Right lobe of liver (tissue), 6 donors: Measurements from ENCODE around the gene COPG1. TPM values are rescaled to one million over a fixed set of nuclear protein-coding genes. Genes with fewer than 3 reads are reported as not detected.
A peak's percentile ranks its signal among the peaks of the same experiment; 100 is the strongest.
"Not testable (repeated sequence)": the region's sequence is repeated elsewhere in the genome, so short reads cannot be mapped to it uniquely, and the experiment has no call there.

Experiments
- ATAC-seq, 4 donors: fragments of 200-7000 bp; cut with Tn5 transposase; one replicate each; pipeline ENCODE4 v1.9.1; 2020; ENCODE audit warnings: mild to moderate bottlenecking in 4 of 4, moderate library complexity in 4 of 4
- DNase-seq, 3 donors: peaks; one replicate each; pipeline ENCODE4 v3.0.0-alpha.2; 2020
- H3K27ac ChIP-seq, 3 donors: fragments of 200-600 bp; one replicate each; pipeline ENCODE4 v1.8.0; 2022
- H3K27me3 ChIP-seq, 2 donors: fragments of 200-600 bp; one replicate each; pipeline ENCODE4 v1.8.0; 2022
- H3K36me3 ChIP-seq, 4 donors: fragments of 200-600 bp; sonication (generic) in 1 of 4; one replicate each; pipeline versions ENCODE4 v1.5.1 to v1.8.0; 2017 to 2022; ENCODE audit warnings: control low read depth in 1 of 4
- H3K4me1 ChIP-seq, 4 donors: fragments of 200-600 bp; sonication (generic) in 1 of 4; one replicate each; pipeline versions ENCODE4 v1.5.1 to v1.8.0; 2017 to 2022; ENCODE audit warnings: control low read depth in 1 of 4
- H3K4me3 ChIP-seq, 3 donors: fragments of 200-600 bp; one replicate each; pipeline ENCODE4 v1.8.0; 2022
- H3K9me3 ChIP-seq, 4 donors: fragments of 200-600 bp; sonication (generic) in 1 of 4; one replicate each; pipeline versions ENCODE4 v1.5.1 to v1.8.0; 2017 to 2022; ENCODE audit warnings: control low read depth in 1 of 4
- CTCF ChIP-seq, 4 donors: fragments of 200-600 bp in 3 of 4; fragments of 450-650 bp in 1 of 4; IDR thresholded peaks; one replicate each; pipeline versions ENCODE4 v1.5.1 to v1.8.0; 2016 to 2022; ENCODE audit warnings: antibody characterized with exemption in 4 of 4, mild to moderate bottlenecking in 2 of 4
- POLR2A ChIP-seq: fragments of 450-650 bp; IDR thresholded peaks from one replicate; pipeline ENCODE4 v1.6.1; 2017; ENCODE audit warnings: antibody characterized with exemption, mild to moderate bottlenecking
- WGBS: methylation state at CpG from one replicate; pipeline ENCODE4 v1.1.6; 2018; ENCODE audit warnings: low coverage, low lambda C conversion rate; ENCODE audit not compliant: insufficient coverage; ENCODE audit errors: missing lambda C conversion rate; 5-methylcytosine and 5-hydroxymethylcytosine counted together
- intact Hi-C, 2 donors: fragments of 100-400 bp; cut with DNase I; formaldehyde crosslinking; loops; one replicate each; pipeline versions ENCODE4 v1.11.2 to v1.14.1; 2022
- total RNA-seq, 6 experiments: library from RNA; depleted of rRNA in 2 of 6; stranded (reverse); fragments of >200 nt in 2 of 6; fragmentation: NEBNext Ultra II Directional in 3 of 6; extraction: Animal tissue kit (Norgen Biotek cat#: 25700) in 3 of 6; gene quantifications; one replicate each; pipeline versions ENCODE4 v1.1.0 to v1.2.4, GENCODE V29; 2016 to 2023
- donor health status: DM: no; HTN: yes; CAD: no.
- donor health status: DM: no; HTN: no; CAD: no.
- donor health status: DM: no; HTN: no; CAD: no.
- donor health status: DM: no; HTN: yes; CAD: no.
- donor health status: DM: no; HTN: yes; CAD: no.

COPG1 gene
- total RNA-seq, 6 experiments from 2014 or later, result 75.9 to 140 (median 119) TPM

- intact Hi-C loops, H3K36me3 ChIP-seq, H3K27me3 ChIP-seq, H3K9me3 ChIP-seq, H3K4me3 ChIP-seq: not testable (repeated sequence)
- Histone ChIP-seq H3K4me1 (peaks cover 0 to 23% (median 11%) of the 10 kb centered on the region in 4 donors), H3K27ac (peak overlapping the region; percentile 27 to 63 (median 38))
- peak; percentile 88 to 99 (median 96) for TF ChIP-seq CTCF (IDR thresholded peaks at IDR 0.05)
- TF ChIP-seq POLR2A, result peak; percentile 65
- DNase-seq (peak; percentile 81 to 89 (median 83)), ATAC-seq (peak; percentile 84 to 94 (median 88))
- 6% methylated on average over 10 of the region's 11 CpGs for WGBS
These were observed 3.6 kb upstream of the COPG1 start for GRCh38 chr3:129245641-129246306.

GRCh38 chr3:129246636-129247035 lies 2.8 kb upstream of the COPG1 start:
- DNase-seq (no peak), ATAC-seq (no peak)
- TF ChIP-seq CTCF (IDR thresholded peaks at IDR 0.05), result no peak
- no peak for TF ChIP-seq POLR2A
- peaks cover 0 to 3% (median 0%) of the 10 kb centered on the region in 4 donors for H3K36me3 ChIP-seq
- H3K9me3 ChIP-seq, result no peaks in the 10 kb centered on the region
- H3K4me1 ChIP-seq, result peaks cover 0 to 24% (median 11%) of the 10 kb centered on the region in 4 donors
- no peaks in the 10 kb centered on the region for H3K27me3 ChIP-seq
- no peak overlapping the region for H3K27ac ChIP-seq
- no peak overlapping the region for H3K4me3 ChIP-seq
- intact Hi-C loops, result no loop called here

GRCh38 chr3:129248286-129248979 lies 973 bp upstream of the COPG1 start:
- intact Hi-C loops, result no loop called here
- TF ChIP-seq CTCF (IDR thresholded peaks at IDR 0.05) (no peak), POLR2A (no peak)
- Histone ChIP-seq H3K27ac (peak overlapping the region; percentile 83 to 94 (median 85)), H3K27me3 (no peaks in the 10 kb centered on the region), H3K4me3 (peak overlapping the region; percentile 84 to 99 (median 96)), H3K36me3 (peaks cover 0 to 21% (median 11%) of the 10 kb centered on the region in 4 donors), H3K4me1 (peaks cover 0 to 24% (median 11%) of the 10 kb centered on the region in 4 donors), H3K9me3 (no peaks in the 10 kb centered on the region)
- WGBS, result 37% methylated on average over 21 of the region's 21 CpGs
- DNase-seq (no peak), ATAC-seq (no peak)

GRCh38 chr3:129252748-129253147 lies 3.3 kb downstream of the COPG1 start:
- H3K4me3 ChIP-seq, result no peak overlapping the region
- H3K27ac ChIP-seq, result no peak overlapping the region
- H3K36me3 ChIP-seq, result peaks cover 13 to 64% (median 38%) of the 10 kb centered on the region in 4 donors
- intact Hi-C loops, result loop anchor here in 1 of 2 donors (5.0 kb wide), 1 partner anchor 85 kb away; no protein-coding TSS in a partner anchor
- ATAC-seq (no peak), DNase-seq (peak in 1 of 3 donors; percentile 13)
- no peaks in the 10 kb centered on the region for H3K27me3 ChIP-seq
- H3K9me3 ChIP-seq, result no peaks in the 10 kb centered on the region
- peaks cover 0 to 25% (median 12%) of the 10 kb centered on the region in 4 donors for H3K4me1 ChIP-seq
- TF ChIP-seq POLR2A (no peak), CTCF (IDR thresholded peaks at IDR 0.05) (no peak)
- 78% methylated on average over 3 of the region's 4 CpGs for WGBS
